Common myeloid progenitor, CD34-positive (primary cell): ENCODE data around the gene QKI.
A peak's percentile ranks its signal among the peaks of the same experiment; 100 is the strongest.

Source experiments
- CTCF ChIA-PET: fragments of 350-600 bp; sonication (Branson Sonifier 250); formaldehyde crosslinking; loops from one replicate; lab custom pipeline; 2021; ENCODE audit warnings: antibody characterized with exemption; lab: Charles Lee
- POLR2A ChIA-PET: fragments of 350-600 bp; sonication (Branson Sonifier 250); formaldehyde crosslinking; loops from one replicate; lab custom pipeline; 2021; ENCODE audit warnings: antibody characterized with exemption; lab: Charles Lee
- DNase-seq, 3 donors: peaks; one replicate each; pipeline versions ENCODE4 v3.0.0 to v3.0.0-alpha.2; 2013
- H3K27ac ChIP-seq, 2 experiments: 1 replicate in 1 of 2; 2 replicates in 1 of 2; pipeline ENCODE4 v1.7.0; 2013; ENCODE audit warnings: inconsistent platforms in 2 of 2, low read length in 2 of 2, mild to moderate bottlenecking in 2 of 2, low read depth in 1 of 2, moderate library complexity in 1 of 2; ENCODE audit not compliant: severe bottlenecking in 2 of 2, insufficient read depth in 1 of 2, poor library complexity in 1 of 2
- H3K27me3 ChIP-seq, 5 experiments: replicated peaks in 2 of 5; 1 replicate in 3 of 5; 2 replicates in 2 of 5; pipeline versions ENCODE4 v1.6.1 to v1.7.0; 2013; ENCODE audit warnings: low read length in 4 of 5, mild to moderate bottlenecking in 2 of 5, moderate library complexity in 2 of 5, inconsistent platforms in 1 of 5; ENCODE audit not compliant: insufficient read depth in 5 of 5, control insufficient read depth in 4 of 5
- H3K36me3 ChIP-seq, 4 experiments: 1 replicate in 2 of 4; 2 replicates in 2 of 4; pipeline versions ENCODE4 v1.6.1 to v1.7.0; 2013; ENCODE audit warnings: low read length in 3 of 4, control low read depth in 1 of 4, mild to moderate bottlenecking in 1 of 4; ENCODE audit not compliant: control insufficient read depth in 4 of 4, insufficient read depth in 4 of 4
- H3K4me1 ChIP-seq, 4 experiments: 1 replicate in 3 of 4; 2 replicates in 1 of 4; pipeline versions ENCODE4 v1.6.1 to v1.7.1; 2013; ENCODE audit warnings: low read length in 3 of 4, mild to moderate bottlenecking in 3 of 4, control low read depth in 1 of 4, inconsistent platforms in 1 of 4, moderate library complexity in 1 of 4; ENCODE audit not compliant: control insufficient read depth in 4 of 4, insufficient read depth in 4 of 4; ENCODE audit errors: control extremely low read depth in 1 of 4
- H3K4me3 ChIP-seq, 7 experiments: 1 replicate in 4 of 7; 2 replicates in 3 of 7; pipeline versions ENCODE4 v1.5.1 to v1.7.0; 2013; ENCODE audit warnings: mild to moderate bottlenecking in 7 of 7, low read length in 6 of 7, moderate library complexity in 6 of 7, inconsistent platforms in 2 of 7, low read depth in 2 of 7, control low read depth in 1 of 7; ENCODE audit not compliant: insufficient read depth in 4 of 7, control insufficient read depth in 1 of 7; ENCODE audit errors: extremely low read depth in 1 of 7
- H3K9me3 ChIP-seq, 5 experiments: 1 replicate in 4 of 5; 2 replicates in 1 of 5; pipeline versions ENCODE4 v1.6.1 to v1.7.1; 2013; ENCODE audit warnings: low read length in 4 of 5, mild to moderate bottlenecking in 2 of 5, inconsistent platforms in 1 of 5, low read depth in 1 of 5, moderate library complexity in 1 of 5; ENCODE audit not compliant: control insufficient read depth in 4 of 5, insufficient read depth in 2 of 5; ENCODE audit errors: control extremely low read depth in 1 of 5
- WGBS: methylation state at CpG from one replicate; pipeline ENCODE4 v1.1.5; 2013; ENCODE audit not compliant: insufficient coverage; 5-methylcytosine and 5-hydroxymethylcytosine counted together

Gene QKI

GRCh38 chr6:163487606-163488005 lies 73.1 kb downstream of the QKI start:
- CTCF ChIA-PET: interaction anchor here (1.2 kb wide), 1 partner anchor 12 kb away, joined by 3 read pairs; no protein-coding TSS in a partner anchor

DNA sequence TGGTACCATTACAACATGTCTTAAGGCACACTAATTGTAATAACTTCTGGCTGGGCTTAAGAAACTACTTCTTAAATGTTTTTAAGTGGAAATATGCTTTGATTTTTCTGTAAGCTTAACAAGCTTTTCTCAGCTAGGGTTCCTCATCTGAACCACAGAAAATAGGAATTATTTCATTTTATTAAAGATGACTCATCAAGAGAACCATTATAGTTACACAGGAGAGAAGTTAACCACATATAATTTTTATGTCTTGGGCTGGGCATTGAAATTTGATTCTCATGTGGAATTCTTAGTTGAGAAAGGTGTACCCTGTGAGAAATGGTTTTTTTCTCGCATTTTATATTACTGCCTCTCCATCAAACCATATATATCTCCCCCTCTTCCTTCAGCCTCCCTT lies 75.1 kb downstream of the QKI start:
- Histone ChIP-seq H3K4me1 (peaks cover 0 to 2% (median 0%) of the 10 kb centered on the region in 4 experiments), H3K9me3 (peaks cover 0 to 2% (median 0%) of the 10 kb centered on the region in 5 experiments), H3K4me3 (no peak overlapping the region), H3K27ac (no peak overlapping the region), H3K27me3 (no peaks in the 10 kb centered on the region), H3K36me3 (peaks cover 0 to 3% (median 0%) of the 10 kb centered on the region in 4 experiments)
- peak in 1 of 3 donors; percentile 15 for DNase-seq
- ChIA-PET POLR2A (no interaction called here), CTCF (interaction anchor here (1.0 kb wide), 1 partner anchor 37 kb away, joined by 3 read pairs; no protein-coding TSS in a partner anchor)
- WGBS: no CpG with 5 or more reads among the region's 1 CpG

More at GRCh38 chr6:163487606-163488005, 73.1 kb downstream of the QKI start:
- peaks cover 0 to 7% (median 3%) of the 10 kb centered on the region in 4 experiments for H3K36me3 ChIP-seq
- H3K27me3 ChIP-seq: no peaks in the 10 kb centered on the region
- H3K4me3 ChIP-seq: no peak overlapping the region
- H3K4me1 ChIP-seq: peaks cover 0 to 2% (median 0%) of the 10 kb centered on the region in 4 experiments
- H3K9me3 ChIP-seq: peaks cover 0 to 2% (median 0%) of the 10 kb centered on the region in 5 experiments
- no CpG with 5 or more reads among the region's 1 CpG for WGBS
- POLR2A ChIA-PET: no interaction called here
- H3K27ac ChIP-seq: no peak overlapping the region
- DNase-seq: no peak

DNA sequence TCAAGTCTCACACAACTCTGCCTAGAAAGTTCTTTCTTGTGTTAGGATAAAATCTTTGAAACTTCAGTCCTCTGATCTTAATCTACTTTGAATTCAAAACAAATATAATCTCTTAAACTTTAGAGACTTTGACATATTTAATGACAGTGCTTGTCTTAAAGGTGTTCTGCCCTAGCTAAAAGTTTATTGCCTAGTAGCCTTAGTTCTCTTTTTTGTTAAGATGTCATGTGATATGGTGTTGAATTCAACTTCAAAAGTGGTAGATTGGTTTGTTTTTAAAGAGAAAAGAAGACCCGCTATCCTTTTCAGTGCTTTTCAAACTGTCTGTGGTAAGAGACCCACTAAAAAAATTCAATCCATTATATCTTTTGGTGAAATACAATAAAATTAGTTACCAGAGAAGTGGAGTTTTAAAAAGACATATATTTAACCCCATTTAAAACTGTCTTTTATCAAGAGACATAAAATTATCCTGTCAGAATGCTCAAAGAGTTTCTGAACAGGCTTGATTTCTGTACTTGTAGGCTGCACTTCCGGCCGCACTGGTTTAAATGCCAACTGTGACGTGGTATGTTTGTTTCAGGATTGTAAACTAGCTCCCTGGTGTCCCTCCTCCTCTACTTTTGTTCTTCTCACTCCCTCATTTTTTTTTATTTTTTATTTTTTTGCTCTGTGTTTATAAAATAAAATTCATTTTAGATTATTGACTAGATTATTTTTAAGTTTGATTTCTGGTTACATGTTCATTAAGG lies 76.5 kb downstream of the QKI start:
- H3K9me3 ChIP-seq: peaks cover 0 to 2% (median 0%) of the 10 kb centered on the region in 5 experiments
- CTCF ChIA-PET: interaction anchor here (1.8 kb wide), 1 partner anchor 14 kb away, joined by 4 read pairs; no protein-coding TSS in a partner anchor
- H3K27ac ChIP-seq: no peak overlapping the region
- H3K4me3 ChIP-seq: no peak overlapping the region
- POLR2A ChIA-PET: interaction anchor here (0.6 to 0.8 kb wide), 2 partner anchors 33 to 1655 kb away, joined by 3 to 4 read pairs; no protein-coding TSS in a partner anchor
- whole genome bisulfite sequencing: no CpG with 5 or more reads among the region's 4 CpGs
- peaks cover 0 to 3% (median 0%) of the 10 kb centered on the region in 4 experiments for H3K36me3 ChIP-seq
- peaks cover 0 to 2% (median 0%) of the 10 kb centered on the region in 4 experiments for H3K4me1 ChIP-seq
- no peaks in the 10 kb centered on the region for H3K27me3 ChIP-seq
- DNase-seq: no peak

DNA sequence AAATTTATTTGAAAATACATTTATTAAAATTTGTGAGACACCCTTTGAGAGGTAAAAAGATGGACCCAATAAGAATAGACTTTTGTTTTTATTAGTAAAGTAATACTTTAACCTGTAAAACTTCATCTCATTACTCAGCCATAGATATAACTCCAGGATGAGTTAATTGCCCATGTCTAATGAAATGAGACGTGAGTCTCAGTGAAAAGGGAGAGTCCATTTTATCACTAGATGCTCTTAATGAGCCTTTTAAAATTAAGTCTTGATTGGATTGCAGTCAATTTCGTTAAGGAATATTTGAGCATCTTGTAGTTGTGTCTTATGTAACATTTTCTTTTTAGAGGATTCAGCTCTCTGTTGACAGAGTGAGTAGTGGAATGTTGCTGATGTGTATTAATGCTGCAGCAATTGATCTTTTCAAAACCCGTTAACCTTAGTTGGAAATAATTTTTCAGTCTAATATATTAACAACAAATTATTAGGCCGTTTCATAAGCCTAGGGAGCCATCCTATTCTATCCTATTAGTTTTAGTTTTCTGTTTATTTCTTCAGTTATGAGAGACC lies 77.3 kb downstream of the QKI start:
- H3K27me3 ChIP-seq: no peaks in the 10 kb centered on the region
- WGBS: 86% methylated on average over 1 of the region's 4 CpGs
- H3K36me3 ChIP-seq: peaks cover 0 to 3% (median 0%) of the 10 kb centered on the region in 4 experiments
- DNase-seq: no peak
- ChIA-PET CTCF (interaction anchor here (1.8 kb wide), 1 partner anchor 13 kb away, joined by 4 read pairs; no protein-coding TSS in a partner anchor), POLR2A (interaction anchor here (0.6 kb wide), 1 partner anchor 1656 kb away, joined by 4 read pairs; no protein-coding TSS in a partner anchor)
- H3K4me3 ChIP-seq: no peak overlapping the region
- H3K27ac ChIP-seq: no peak overlapping the region
- H3K9me3 ChIP-seq: peaks cover 0 to 2% (median 0%) of the 10 kb centered on the region in 5 experiments
- H3K4me1 ChIP-seq: peaks cover 0 to 2% (median 0%) of the 10 kb centered on the region in 4 experiments

DNA sequence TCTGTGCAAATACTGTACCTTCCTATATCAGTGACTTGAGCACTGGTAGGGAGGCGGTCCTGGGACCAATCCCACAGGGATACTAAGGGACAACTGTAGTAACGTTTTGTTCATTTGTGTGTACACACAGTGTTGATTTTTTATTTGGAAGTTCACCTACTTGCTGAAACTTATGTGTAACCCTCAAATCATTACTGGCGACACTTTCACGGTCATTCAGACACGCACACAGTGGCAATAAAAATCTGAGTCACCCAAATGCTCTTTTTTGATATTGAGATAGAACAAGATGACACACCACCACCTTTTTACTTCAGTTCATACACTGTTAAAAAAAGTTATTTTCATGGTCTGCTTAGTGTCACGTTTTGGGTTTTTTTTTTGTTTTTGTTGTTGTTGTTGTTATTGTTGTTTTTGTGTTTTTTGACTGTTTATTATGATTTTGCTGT lies 79.8 kb downstream of the QKI start:
- ChIA-PET CTCF (no interaction called here), POLR2A (no interaction called here)
- Histone ChIP-seq H3K36me3 (peaks cover 0 to 3% (median 0%) of the 10 kb centered on the region in 4 experiments), H3K4me3 (no peak overlapping the region), H3K9me3 (peaks cover 0 to 2% (median 0%) of the 10 kb centered on the region in 5 experiments), H3K27me3 (no peaks in the 10 kb centered on the region), H3K4me1 (no peaks in the 10 kb centered on the region), H3K27ac (no peak overlapping the region)
- WGBS: 90% methylated on average over 4 of the region's 6 CpGs
- no peak for DNase-seq

- Histone ChIP-seq H3K4me3 (no peak overlapping the region), H3K36me3 (no peaks in the 10 kb centered on the region), H3K27ac (no peak overlapping the region), H3K9me3 (peaks cover 0 to 5% (median 0%) of the 10 kb centered on the region in 5 experiments), H3K4me1 (no peaks in the 10 kb centered on the region), H3K27me3 (no peaks in the 10 kb centered on the region)
- no CpG with 5 or more reads among the region's 1 CpG for WGBS
- ChIA-PET CTCF (no interaction called here), POLR2A (no interaction called here)
- no peak for DNase-seq
Measured at GRCh38 chr6:163496205-163496604, 81.7 kb downstream of the QKI start.
